ENCODE results near the gene ABCA9.
"Not testable (repeated sequence)": the region's sequence is repeated elsewhere in the genome, so short reads cannot be mapped to it uniquely, and the experiment has no call there.

Gene ABCA9

GRCh38 chr17:69018022-69018615 is 42.6 kb downstream of the ABCA9 start:
- no peak overlapping the region for H3K9ac ChIP-seq (ENCODE audit: low read length)
- H3K4me1 ChIP-seq (ENCODE audit: insufficient read depth, low read length): no peaks in the 10 kb centered on the region
- H3K9me3 ChIP-seq (ENCODE audit: low read length): no peaks in the 10 kb centered on the region
- no peaks in the 10 kb centered on the region for H3K27me3 ChIP-seq (ENCODE audit: control insufficient read depth in 1 of 2, insufficient read depth in 2 of 2, low read length in 2 of 2)
- no peak overlapping the region for H3K27ac ChIP-seq (ENCODE audit: low read depth, low read length)
- H3K36me3 ChIP-seq (ENCODE audit: insufficient read depth, low read length): peaks cover 3% of the 10 kb centered on the region
- no peak overlapping the region for H3K4me3 ChIP-seq (ENCODE audit: low read depth in 1 of 2, low read length in 2 of 2)

- no peak overlapping the region for H3K27ac ChIP-seq (ENCODE audit: low read depth, low read length)
- peaks cover 3% of the 10 kb centered on the region for H3K36me3 ChIP-seq (ENCODE audit: insufficient read depth, low read length)
- H3K9ac ChIP-seq (ENCODE audit: low read length): no peak overlapping the region
- H3K4me1 ChIP-seq (ENCODE audit: insufficient read depth, low read length): no peaks in the 10 kb centered on the region
- H3K9me3 ChIP-seq (ENCODE audit: low read length): no peaks in the 10 kb centered on the region
- H3K27me3 ChIP-seq (ENCODE audit: control insufficient read depth in 1 of 2, insufficient read depth in 2 of 2, low read length in 2 of 2): no peaks in the 10 kb centered on the region
- H3K4me3 ChIP-seq (ENCODE audit: low read depth in 1 of 2, low read length in 2 of 2): no peak overlapping the region
These were observed 45.1 kb downstream of the ABCA9 start for GRCh38 chr17:69015631-69016030.

DNA sequence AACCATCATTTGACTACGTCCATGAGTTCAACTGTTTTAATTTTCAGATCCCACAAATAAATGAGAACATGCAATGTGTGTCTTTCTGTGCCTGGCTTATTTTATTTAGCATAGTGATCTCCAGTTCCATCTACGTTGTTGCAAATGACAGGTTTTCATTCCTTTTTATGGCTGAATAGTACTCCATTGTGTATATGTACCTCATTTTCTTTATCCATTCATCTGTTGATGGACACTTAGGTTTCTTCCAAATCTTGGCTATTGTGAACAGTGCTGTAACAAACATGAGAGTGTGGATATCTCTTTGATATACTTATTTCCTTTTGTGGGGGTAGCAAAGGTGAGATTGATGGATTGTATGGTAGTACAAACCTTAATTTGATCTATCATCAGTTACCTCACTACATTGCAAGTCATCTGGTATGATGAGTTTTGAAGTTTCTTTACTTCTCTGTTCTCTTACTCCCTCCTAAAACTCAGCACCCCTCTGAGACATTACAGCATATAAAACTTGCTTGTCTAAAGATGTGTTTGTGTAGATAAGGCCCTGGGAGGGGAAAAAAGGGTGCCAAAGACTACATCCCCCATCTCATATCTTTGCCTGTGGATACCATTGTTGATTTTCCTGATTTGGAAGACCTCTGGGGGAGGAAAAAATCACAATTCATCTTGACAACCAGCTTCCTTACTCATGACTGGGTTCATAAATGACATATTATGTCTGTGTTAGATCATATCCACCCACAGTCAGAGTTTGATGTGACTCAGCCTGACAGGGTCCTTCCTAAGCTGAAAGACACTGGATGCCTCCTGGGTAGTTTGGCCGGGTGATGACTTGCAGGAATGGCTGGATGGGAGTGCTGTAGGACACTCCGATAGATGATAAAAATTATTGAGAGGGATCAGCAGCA is 47.6 kb downstream of the ABCA9 start:
- Histone ChIP-seq H3K36me3 (ENCODE audit: insufficient read depth, low read length) (peaks cover 3% of the 10 kb centered on the region), H3K27me3 (ENCODE audit: control insufficient read depth in 1 of 2, insufficient read depth in 2 of 2, low read length in 2 of 2) (no peaks in the 10 kb centered on the region), H3K9ac (ENCODE audit: low read length) (no peak overlapping the region), H3K9me3 (ENCODE audit: low read length) (no peaks in the 10 kb centered on the region), H3K4me3 (ENCODE audit: low read depth in 1 of 2, low read length in 2 of 2) (no peak overlapping the region), H3K4me1 (ENCODE audit: insufficient read depth, low read length) (no peaks in the 10 kb centered on the region), H3K27ac (ENCODE audit: low read depth, low read length) (no peak overlapping the region)

GRCh38 chr17:69009930-69010329 is 50.8 kb downstream of the ABCA9 start:
- H3K4me3 ChIP-seq (ENCODE audit: low read depth in 1 of 2, low read length in 2 of 2): no peak overlapping the region
- no peaks in the 10 kb centered on the region for H3K27me3 ChIP-seq (ENCODE audit: control insufficient read depth in 1 of 2, insufficient read depth in 2 of 2, low read length in 2 of 2)
- no peak overlapping the region for H3K27ac ChIP-seq (ENCODE audit: low read depth, low read length)
- peaks cover under 1% of the 10 kb centered on the region for H3K36me3 ChIP-seq (ENCODE audit: insufficient read depth, low read length)
- H3K4me1 ChIP-seq (ENCODE audit: insufficient read depth, low read length): no peaks in the 10 kb centered on the region
- H3K9ac ChIP-seq (ENCODE audit: low read length): no peak overlapping the region
- H3K9me3 ChIP-seq (ENCODE audit: low read length): no peaks in the 10 kb centered on the region

- not testable (repeated sequence) for H3K9me3 ChIP-seq (ENCODE audit: low read length); H3K27ac ChIP-seq (ENCODE audit: low read depth, low read length); H3K4me1 ChIP-seq (ENCODE audit: insufficient read depth, low read length); H3K9ac ChIP-seq (ENCODE audit: low read length); H3K36me3 ChIP-seq (ENCODE audit: insufficient read depth, low read length); H3K27me3 ChIP-seq (ENCODE audit: control insufficient read depth in 1 of 2, insufficient read depth in 2 of 2, low read length in 2 of 2); H3K4me3 ChIP-seq (ENCODE audit: low read depth in 1 of 2, low read length in 2 of 2)
These were observed 56.0 kb downstream of the ABCA9 start for GRCh38 chr17:69004759-69005158.

- not testable (repeated sequence) for H3K4me3 ChIP-seq (ENCODE audit: low read depth in 1 of 2, low read length in 2 of 2); H3K9me3 ChIP-seq (ENCODE audit: low read length); H3K27ac ChIP-seq (ENCODE audit: low read depth, low read length); H3K9ac ChIP-seq (ENCODE audit: low read length); H3K36me3 ChIP-seq (ENCODE audit: insufficient read depth, low read length); H3K27me3 ChIP-seq (ENCODE audit: control insufficient read depth in 1 of 2, insufficient read depth in 2 of 2, low read length in 2 of 2); H3K4me1 ChIP-seq (ENCODE audit: insufficient read depth, low read length)
These were observed 61.0 kb downstream of the ABCA9 start for GRCh38 chr17:68999743-69000142.

DNA sequence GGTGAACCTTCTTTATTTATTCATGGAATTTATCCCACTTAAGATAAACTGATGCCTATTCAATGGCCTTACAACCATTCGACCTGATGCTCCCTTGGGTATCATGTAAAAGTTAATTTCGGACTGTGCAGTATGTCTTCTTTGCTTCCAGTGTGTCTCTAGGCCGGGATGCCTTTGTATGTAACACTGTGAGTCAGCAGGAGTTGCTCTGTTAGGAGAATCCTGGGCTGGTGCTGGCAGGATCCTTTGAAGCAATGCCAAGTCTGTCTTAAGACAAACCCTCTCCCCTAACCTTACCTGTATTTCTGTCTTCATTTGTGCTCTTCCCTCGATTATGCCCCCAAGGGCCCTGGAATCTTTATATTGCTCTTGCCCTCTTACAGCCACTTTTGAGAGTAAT is 67.6 kb downstream of the ABCA9 start:
- Histone ChIP-seq H3K27ac (ENCODE audit: low read depth, low read length) (no peak overlapping the region), H3K9ac (ENCODE audit: low read length) (no peak overlapping the region), H3K27me3 (ENCODE audit: control insufficient read depth in 1 of 2, insufficient read depth in 2 of 2, low read length in 2 of 2) (no peaks in the 10 kb centered on the region), H3K9me3 (ENCODE audit: low read length) (no peaks in the 10 kb centered on the region), H3K4me1 (ENCODE audit: insufficient read depth, low read length) (no peaks in the 10 kb centered on the region), H3K4me3 (ENCODE audit: low read depth in 1 of 2, low read length in 2 of 2) (no peak overlapping the region), H3K36me3 (ENCODE audit: insufficient read depth, low read length) (no peaks in the 10 kb centered on the region)

DNA sequence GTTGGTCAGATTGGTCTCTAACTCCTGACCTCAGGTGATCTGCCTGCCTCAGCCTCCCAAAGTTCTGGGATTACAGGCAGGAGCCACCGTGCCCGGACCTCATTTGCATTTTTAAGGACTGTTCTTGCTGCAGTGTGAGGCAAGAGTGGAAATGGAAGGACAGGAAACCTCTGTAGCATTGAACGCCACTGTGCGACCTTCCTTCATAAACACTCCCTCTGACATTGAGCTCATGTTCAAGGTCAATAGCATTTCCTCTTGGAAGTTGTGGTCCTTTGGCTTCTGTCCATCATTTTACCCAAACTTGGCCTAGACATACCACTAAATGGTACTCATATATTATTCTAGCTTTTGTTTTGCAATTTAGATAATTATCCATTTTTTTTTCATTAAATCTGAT is 72.8 kb downstream of the ABCA9 start:
- no peaks in the 10 kb centered on the region for H3K36me3 ChIP-seq (ENCODE audit: insufficient read depth, low read length)
- no peak overlapping the region for H3K27ac ChIP-seq (ENCODE audit: low read depth, low read length)
- no peaks in the 10 kb centered on the region for H3K4me1 ChIP-seq (ENCODE audit: insufficient read depth, low read length)
- no peak overlapping the region for H3K4me3 ChIP-seq (ENCODE audit: low read depth in 1 of 2, low read length in 2 of 2)
- no peaks in the 10 kb centered on the region for H3K9me3 ChIP-seq (ENCODE audit: low read length)
- no peak overlapping the region for H3K9ac ChIP-seq (ENCODE audit: low read length)
- H3K27me3 ChIP-seq (ENCODE audit: control insufficient read depth in 1 of 2, insufficient read depth in 2 of 2, low read length in 2 of 2): no peaks in the 10 kb centered on the region

DNA sequence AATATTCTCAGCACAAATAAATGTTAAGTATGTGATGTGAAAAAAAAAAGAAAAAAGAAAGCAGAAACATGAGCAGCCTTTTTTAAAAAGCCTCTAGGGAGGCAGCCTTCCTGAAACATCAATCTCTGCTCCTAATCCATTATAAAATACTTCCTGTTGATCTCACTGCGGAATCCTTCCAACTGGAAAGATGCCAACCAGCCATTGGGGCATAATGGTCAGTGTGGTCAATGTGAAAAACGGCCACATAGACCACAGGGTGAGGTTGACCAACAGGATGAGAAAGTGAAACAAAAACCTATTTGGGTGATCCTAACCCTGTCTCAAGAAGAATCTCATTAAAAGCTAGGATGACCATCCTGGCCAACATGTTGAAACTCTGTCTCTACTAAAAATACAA is 79.4 kb downstream of the ABCA9 start:
- Histone ChIP-seq H3K27me3 (ENCODE audit: control insufficient read depth in 1 of 2, insufficient read depth in 2 of 2, low read length in 2 of 2) (no peaks in the 10 kb centered on the region), H3K36me3 (ENCODE audit: insufficient read depth, low read length) (no peaks in the 10 kb centered on the region), H3K4me3 (ENCODE audit: low read depth in 1 of 2, low read length in 2 of 2) (no peak overlapping the region), H3K4me1 (ENCODE audit: insufficient read depth, low read length) (no peaks in the 10 kb centered on the region), H3K9ac (ENCODE audit: low read length) (no peak overlapping the region), H3K27ac (ENCODE audit: low read depth, low read length) (no peak overlapping the region), H3K9me3 (ENCODE audit: low read length) (peaks cover 1% of the 10 kb centered on the region)

DNA sequence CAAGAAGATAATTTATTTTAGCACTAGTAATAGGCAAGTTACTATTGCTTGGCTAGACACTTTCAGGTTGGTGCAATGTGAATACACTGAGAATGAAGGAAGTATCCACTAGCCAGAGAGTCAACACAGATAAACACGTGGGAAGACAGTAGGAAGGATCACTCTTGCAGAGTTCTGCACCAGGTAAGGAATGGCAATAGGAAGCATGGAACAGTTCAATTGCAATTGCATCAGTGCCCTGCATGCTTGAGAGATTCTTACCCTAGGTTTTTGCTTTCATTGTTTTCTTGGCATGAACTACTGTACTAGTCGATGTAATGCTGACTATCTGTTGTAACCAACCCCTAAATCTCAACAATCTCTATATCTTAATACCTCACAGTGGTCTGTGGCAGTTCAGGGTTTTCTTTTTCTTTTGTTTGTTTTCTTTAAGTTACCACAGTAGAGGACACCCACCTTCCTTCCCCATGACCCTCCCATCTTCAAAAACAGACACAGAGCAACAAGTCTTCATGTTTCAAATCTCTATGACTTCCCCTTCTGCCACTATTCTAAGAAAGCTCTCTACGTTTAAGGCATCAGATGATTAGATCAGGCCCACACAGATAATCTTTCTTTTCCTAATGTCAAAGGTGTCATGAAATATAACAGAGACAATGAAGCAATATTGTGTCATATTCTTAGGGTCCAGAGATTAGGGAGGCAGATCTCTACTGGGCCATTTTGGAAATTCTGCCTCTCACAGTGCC is 87.5 kb downstream of the ABCA9 start:
- Histone ChIP-seq H3K4me1 (ENCODE audit: insufficient read depth, low read length) (no peaks in the 10 kb centered on the region), H3K27ac (ENCODE audit: low read depth, low read length) (no peak overlapping the region), H3K36me3 (ENCODE audit: insufficient read depth, low read length) (no peaks in the 10 kb centered on the region)

DNA sequence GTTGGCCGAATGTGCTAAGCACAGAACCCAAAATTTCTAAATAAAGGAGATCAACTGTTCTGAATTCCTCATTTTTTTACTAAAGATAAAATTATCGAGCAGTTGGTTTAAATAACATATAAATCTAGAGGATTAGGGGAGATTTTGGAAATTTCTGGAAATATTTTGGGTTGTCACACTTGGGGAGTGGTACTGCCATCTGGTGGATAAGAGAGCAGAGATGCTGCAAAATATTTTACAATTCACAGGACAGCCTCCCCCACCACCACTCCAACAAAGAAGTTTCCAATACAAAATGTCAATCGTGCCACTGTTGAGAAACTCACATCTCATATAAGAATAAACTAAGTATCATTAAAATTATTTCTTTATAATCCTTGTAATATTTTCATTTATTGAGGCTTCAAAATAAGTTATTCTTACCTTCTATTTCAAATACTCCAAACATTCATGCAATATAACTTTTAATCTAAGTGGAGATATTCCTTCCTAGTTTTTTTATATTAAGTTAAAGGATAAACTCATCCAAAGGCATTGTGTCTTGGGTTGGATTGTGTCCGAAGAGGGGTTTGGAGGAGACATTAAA is 88.5 kb downstream of the ABCA9 start:
- Histone ChIP-seq H3K27ac (ENCODE audit: low read depth, low read length) (no peak overlapping the region), H3K36me3 (ENCODE audit: insufficient read depth, low read length) (no peaks in the 10 kb centered on the region), H3K9ac (ENCODE audit: low read length) (no peak overlapping the region), H3K27me3 (ENCODE audit: control insufficient read depth in 1 of 2, insufficient read depth in 2 of 2, low read length in 2 of 2) (no peaks in the 10 kb centered on the region), H3K4me3 (ENCODE audit: low read depth in 1 of 2, low read length in 2 of 2) (no peak overlapping the region), H3K4me1 (ENCODE audit: insufficient read depth, low read length) (no peaks in the 10 kb centered on the region), H3K9me3 (ENCODE audit: low read length) (peaks cover 5% of the 10 kb centered on the region)

More for the DNA sequence above, 87.5 kb downstream of the ABCA9 start:
- Histone ChIP-seq H3K27me3 (ENCODE audit: control insufficient read depth in 1 of 2, insufficient read depth in 2 of 2, low read length in 2 of 2) (no peaks in the 10 kb centered on the region), H3K9ac (ENCODE audit: low read length) (no peak overlapping the region), H3K4me3 (ENCODE audit: low read depth in 1 of 2, low read length in 2 of 2) (no peak overlapping the region), H3K9me3 (ENCODE audit: low read length) (peaks cover 5% of the 10 kb centered on the region)
